Adrenal gland (tissue), 12 donors: Measurements from ENCODE around the gene PTMA. TPM values are rescaled to one million over a fixed set of nuclear protein-coding genes. Genes with fewer than 3 reads are reported as not detected.

Source experiments
- DNase-seq, 7 donors: peaks; one replicate each; pipeline ENCODE4 v3.0.0-alpha.2; 2019 to 2020
- H3K27ac ChIP-seq, 5 donors: fragments of 200-600 bp; sonication (generic) in 4 of 5; 1 replicate in 3 of 5; 2 replicates in 2 of 5; pipeline versions ENCODE4 v1.5.1 to v1.8.0; 2016 to 2020; ENCODE audit warnings: mild to moderate bottlenecking in 1 of 5
- H3K27me3 ChIP-seq: fragments of 200-600 bp; 2 replicates; pipeline ENCODE4 v1.8.0; 2021
- H3K36me3 ChIP-seq, 2 donors: fragments of 200-600 bp; replicated peaks in 1 of 2; 1 replicate in 1 of 2; 2 replicates in 1 of 2; pipeline versions ENCODE4 v1.5.1 to v1.8.0; 2018 to 2022
- H3K4me1 ChIP-seq, 2 donors: fragments of 200-600 bp; replicated peaks in 1 of 2; 1 replicate in 1 of 2; 2 replicates in 1 of 2; pipeline versions ENCODE4 v1.5.1 to v1.8.0; 2018 to 2021
- H3K4me3 ChIP-seq, 4 donors: fragments of 200-600 bp; sonication (generic) in 3 of 4; one replicate each; pipeline ENCODE4 v1.5.1; 2016 to 2018
- H3K9me3 ChIP-seq, 3 donors: fragments of 200-600 bp; sonication (generic) in 1 of 3; replicated peaks in 1 of 3; 1 replicate in 2 of 3; 2 replicates in 1 of 3; pipeline versions ENCODE4 v1.5.1 to v1.8.0; 2016 to 2021
- CTCF ChIP-seq, 6 experiments: fragments of 450-650 bp in 4 of 6; fragments of 200-600 bp in 2 of 6; sonication (generic) in 1 of 6; IDR thresholded peaks; 1 replicate in 5 of 6; 2 replicates in 1 of 6; pipeline versions ENCODE4 v1.5.1 to v1.8.0; 2016 to 2021; ENCODE audit warnings: antibody characterized with exemption in 6 of 6, mild to moderate bottlenecking in 2 of 6, moderate library complexity in 1 of 6
- POLR2A ChIP-seq, 2 donors: fragments of 450-650 bp; IDR thresholded peaks; one replicate each; pipeline ENCODE4 v1.6.1; 2017; ENCODE audit warnings: antibody characterized with exemption in 2 of 2, mild to moderate bottlenecking in 2 of 2, moderate library complexity in 1 of 2
- WGBS, 4 donors: extraction: QIAGEN DNeasy Blood & Tissue Kit in 2 of 4; methylation state at CpG; one replicate each; pipeline versions ENCODE4 v1.1.5 to v1.1.7; 2013 to 2017; 5-methylcytosine and 5-hydroxymethylcytosine counted together
- intact Hi-C, 2 donors: fragments of 100-400 bp; cut with DNase I; formaldehyde crosslinking; loops; one replicate each; pipeline versions ENCODE4 v1.14.1 to v1.15.0; 2022 to 2023
- polyA plus RNA-seq, 3 donors: library from polyadenylated mRNA; stranded (reverse); fragments of 200-250 nt in 2 of 3; fragments of 350-450 nt in 1 of 3; fragmentation: Illumina TruSeq in 1 of 3; extraction: RNeasy Lipid Tissue Mini Kit (QIAGEN cat#74804) in 1 of 3; gene quantifications; one replicate each; pipeline ENCODE4 v1.2.3, GENCODE V29; 2013 to 2014
- small RNA-seq, 2 donors: library from RNA; depleted of rRNA; stranded (forward); fragments of <200 nt; gene quantifications; one replicate each; pipeline ENCODE3, GENCODE V24; 2016
- total RNA-seq, 9 donors: library from RNA; depleted of rRNA in 4 of 9; stranded (reverse); fragments of >200 nt in 4 of 9; fragments of 120-200 nt in 1 of 9; fragmentation: NEBNext Ultra II Directional in 1 of 9; extraction: Animal tissue kit (Norgen Biotek cat#: 25700) in 1 of 9; gene quantifications; one replicate each; pipeline versions ENCODE4 v1.1.0 to v1.2.4, GENCODE V29; 2013 to 2023
- donor health status: healthy with polysubstance abuse.
- donor health status: Bipolar disorder and iron deficiency.
- donor health status: DM: yes; HTN: yes; CAD: no.
- donor health status: DM: no; HTN: no; CAD: no.
- donor health status: DM: no; HTN: no; CAD: no.
- donor health status: DM: yes; HTN: yes; CAD: no.

PTMA gene
- total and polyA plus RNA-seq, 12 donors = 346 to 1,198 (median 504) TPM

DNA sequence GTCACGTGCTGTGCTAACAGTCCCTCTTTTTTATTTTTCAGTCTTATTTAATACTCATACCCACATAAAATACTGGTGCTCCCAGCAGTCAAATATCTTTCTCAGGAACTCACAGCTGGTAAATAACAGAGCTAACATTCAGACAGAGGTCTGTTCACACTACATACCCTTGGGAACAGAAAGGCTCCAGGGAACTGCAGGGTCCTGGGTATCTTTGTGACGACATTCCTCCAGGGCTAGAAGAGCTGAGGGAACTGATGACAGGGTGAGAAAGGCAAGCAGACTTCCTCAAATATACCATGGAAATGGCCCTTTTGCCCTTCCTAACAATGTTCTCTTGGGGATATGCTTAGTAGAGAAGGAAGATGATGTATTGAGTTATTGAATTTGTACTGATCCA, 53.4 kb downstream of the PTMA start:
- H3K4me3 ChIP-seq = no peak overlapping the region
- TF ChIP-seq CTCF (IDR thresholded peaks at IDR 0.05) = no peak
- TF ChIP-seq POLR2A (IDR thresholded peaks at IDR 0.05) = no peak
- no peak overlapping the region for H3K27ac ChIP-seq
- no peaks in the 10 kb centered on the region for H3K9me3 ChIP-seq
- peaks cover 0 to 5% of the 10 kb centered on the region in 2 donors for H3K4me1 ChIP-seq
- H3K27me3 ChIP-seq = no peaks in the 10 kb centered on the region
- DNase-seq = no peak
- 88 to 94% (median 92%) methylated on average over 2 of the region's 2 CpGs for WGBS, 4 donors
- intact Hi-C loops = no loop called here
- no peaks in the 10 kb centered on the region for H3K36me3 ChIP-seq

Small RNA genes lying within 50 kb of the gene (small RNA-seq; reads per million reads assigned to genes)
- 0 reads per million in 2 donors for gene RF00015

Other genes with a start within 250 kb of the PTMA start
- 100 to 1,000 TPM in 6 of 9 donors, 10 to 100 TPM in 3; 70.6 to 606 (median 160) TPM for gene NCL, start 244.0 kb upstream of the PTMA start, total RNA-seq
- gene NCL, start 244.0 kb upstream of the PTMA start, polyA plus RNA-seq = 1,000 to 10,000 TPM in 1 of 3 donors, 100 to 1,000 TPM in 2; 121 to 1,227 (median 208) TPM
- gene NMUR1, start 178.1 kb upstream of the PTMA start, total RNA-seq = 1 to 10 TPM in 5 of 9 donors, under 1 TPM in 4; 0.32 to 3.2 (median 1.5) TPM
- 1 to 10 TPM in 2 of 3 donors, under 1 TPM in 1; 0.40 to 1.3 (median 1.2) TPM for gene NMUR1, start 178.1 kb upstream of the PTMA start, polyA plus RNA-seq
- gene TEX44, start 115.7 kb upstream of the PTMA start, total RNA-seq = not detected
- gene TEX44, start 115.7 kb upstream of the PTMA start, polyA plus RNA-seq = not detected
- gene PDE6D, start 72.8 kb downstream of the PTMA start, total RNA-seq = 10 to 100 TPM; 33.0 to 65.3 (median 44.9) TPM
- gene PDE6D, start 72.8 kb downstream of the PTMA start, polyA plus RNA-seq = 10 to 100 TPM; 27.5 to 47.2 (median 40.5) TPM
- 10 to 100 TPM; 20.8 to 48.6 (median 30.6) TPM for gene COPS7B, start 77.9 kb downstream of the PTMA start, total RNA-seq
- 10 to 100 TPM; 33.9 to 44.7 (median 41.3) TPM for gene COPS7B, start 77.9 kb downstream of the PTMA start, polyA plus RNA-seq
- gene NPPC, start 217.9 kb downstream of the PTMA start, total RNA-seq = under 1 TPM in 2 of 9 donors, not detected in 7; 0.17 to 0.74 TPM
- gene NPPC, start 217.9 kb downstream of the PTMA start, polyA plus RNA-seq = under 1 TPM in 1 of 3 donors, not detected in 2; 0.13 TPM